GM12874 (cell line): ENCODE data around the gene DPF3.

ENCODE experiments used
- CTCF ChIP-seq: IDR thresholded peaks from 2 replicates; pipeline ENCODE4 v1.5.1; 2011; ENCODE audit warnings: low read depth, mild to moderate bottlenecking, control low read depth, low read length, moderate library complexity; ENCODE audit not compliant: insufficient read depth

Gene DPF3

DNA sequence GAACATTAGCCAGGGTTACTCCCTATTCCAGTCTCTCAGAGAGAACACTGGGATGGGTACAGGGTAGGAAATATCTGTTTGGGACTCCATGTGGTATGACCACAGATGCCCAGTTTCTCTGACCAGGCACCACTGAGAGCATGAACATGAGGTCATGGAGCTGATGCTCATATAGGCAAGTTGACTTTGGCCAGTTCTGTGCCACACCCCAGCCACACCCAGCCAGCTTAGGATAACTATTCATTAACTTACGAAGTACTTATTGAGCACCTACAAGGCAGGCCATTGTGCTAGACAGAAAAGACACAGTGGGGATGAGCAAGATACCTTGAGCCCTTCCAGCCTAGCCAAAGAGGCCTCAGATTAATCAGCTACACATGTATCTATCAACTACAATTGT, 262.5 kb downstream of the DPF3 start:
- TF ChIP-seq CTCF = no peak

DNA sequence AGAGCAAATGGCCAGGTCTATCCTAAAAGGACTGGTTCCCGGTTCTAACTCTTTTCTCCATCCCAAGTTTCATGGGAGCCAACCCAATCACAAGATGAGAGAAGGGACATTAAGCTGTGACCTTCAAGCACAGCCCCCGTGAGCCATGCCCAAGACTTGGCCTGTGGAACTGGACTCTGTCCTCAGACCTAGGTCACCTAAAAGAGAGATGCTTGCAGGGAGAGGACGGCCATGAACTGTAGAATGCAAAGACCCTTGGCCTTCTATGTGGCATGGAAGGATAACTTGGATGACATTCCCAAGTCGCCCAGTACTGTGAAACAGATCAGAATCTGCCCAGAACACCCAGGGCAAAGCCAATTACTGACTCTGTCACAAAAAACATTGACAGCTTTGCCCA, 263.5 kb downstream of the DPF3 start:
- no peak for TF ChIP-seq CTCF

- TF ChIP-seq CTCF = no peak
Observed at GRCh38 chr14:72629534-72629933, 264.4 kb downstream of the DPF3 start.

DNA sequence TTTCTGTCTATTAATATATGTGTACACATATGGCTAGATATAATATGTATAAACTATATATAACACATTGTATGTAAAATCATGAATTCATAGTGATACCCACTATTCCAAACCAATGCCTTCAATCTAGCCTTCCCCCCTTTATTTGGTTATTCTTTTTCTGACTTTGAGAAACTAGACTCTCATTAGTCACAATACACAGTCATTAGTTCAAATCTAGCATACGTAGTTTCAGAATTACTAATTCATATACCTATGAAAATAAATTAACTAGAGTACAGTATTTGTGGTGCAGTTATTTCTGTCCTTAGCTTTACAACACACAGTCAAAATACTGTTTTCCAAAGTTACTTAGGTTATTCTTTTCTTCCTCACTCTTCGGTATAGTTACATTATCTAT, 268.2 kb downstream of the DPF3 start:
- TF ChIP-seq CTCF = no peak

GRCh38 chr14:72621387-72622065, 272.4 kb downstream of the DPF3 start:
- TF ChIP-seq CTCF = no peak

GRCh38 chr14:72619881-72620280, 274.0 kb downstream of the DPF3 start:
- TF ChIP-seq CTCF = no peak

GRCh38 chr14:72619111-72619571, 274.8 kb downstream of the DPF3 start:
- no peak for TF ChIP-seq CTCF
